Body of pancreas (tissue), 4 donors: Measurements from ENCODE around the gene LMX1B. TPM values are rescaled to one million over a fixed set of nuclear protein-coding genes. Genes with fewer than 3 reads are reported as not detected.
"Not testable (repeated sequence)": the region's sequence is repeated elsewhere in the genome, so short reads cannot be mapped to it uniquely, and the experiment has no call there.

Experiments used
- ATAC-seq: fragments of 150-250 bp; one replicate; pipeline ENCODE4 v1.9.1; 2016
- DNase-seq, 4 donors: peaks; one replicate each; pipeline ENCODE4 v3.0.0-alpha.2; 2019
- H3K27ac ChIP-seq, 4 donors: fragments of 200-600 bp; sonication (generic); 1 replicate in 3 of 4; 2 replicates in 1 of 4; pipeline versions ENCODE4 v1.5.1 to v1.6.1; 2016 to 2019; ENCODE audit warnings: mild to moderate bottlenecking in 1 of 4, mixed read lengths in 1 of 4, moderate library complexity in 1 of 4
- H3K27me3 ChIP-seq, 2 donors: fragments of 200-600 bp; sonication (generic); one replicate each; pipeline ENCODE4 v1.6.0; 2016; ENCODE audit warnings: mild to moderate bottlenecking in 1 of 2
- H3K36me3 ChIP-seq, 2 donors: fragments of 200-600 bp; sonication (generic); replicated peaks in 1 of 2; 2 replicates each; pipeline ENCODE4 v1.5.1; 2016; ENCODE audit warnings: low read depth in 2 of 2; ENCODE audit not compliant: insufficient read depth in 1 of 2
- H3K4me1 ChIP-seq: fragments of 200-600 bp; sonication (generic); one replicate; pipeline ENCODE4 v1.6.0; 2016
- H3K4me3 ChIP-seq, 2 donors: fragments of 200-600 bp; sonication (generic); 1 replicate in 1 of 2; 2 replicates in 1 of 2; pipeline ENCODE4 v1.5.1; 2016 to 2019
- H3K9me3 ChIP-seq, 3 donors: fragments of 200-600 bp; sonication (generic); 1 replicate in 2 of 3; 2 replicates in 1 of 3; pipeline ENCODE4 v1.5.1; 2016
- CTCF ChIP-seq, 7 experiments: fragments of 450-650 bp in 4 of 7; fragments of 200-600 bp in 3 of 7; sonication (generic) in 3 of 7; IDR thresholded peaks; one replicate each; pipeline ENCODE4 v1.5.1; 2016 to 2019; ENCODE audit warnings: antibody characterized with exemption in 7 of 7
- POLR2A ChIP-seq, 3 donors: fragments of 450-650 bp; IDR thresholded peaks; one replicate each; pipeline ENCODE4 v1.6.1; 2016; ENCODE audit warnings: antibody characterized with exemption in 3 of 3, mild to moderate bottlenecking in 2 of 3
- WGBS, 2 donors: methylation state at CpG; one replicate each; pipeline ENCODE4 v1.1.5; 2017; 5-methylcytosine and 5-hydroxymethylcytosine counted together
- intact Hi-C: fragments of 100-400 bp; cut with DNase I; formaldehyde crosslinking; loops from one replicate; pipeline ENCODE4 v1.15.1; 2023
- total RNA-seq, 2 donors: library from RNA; depleted of rRNA; stranded (reverse); fragments of >200 nt; gene quantifications; one replicate each; pipeline ENCODE4 v1.1.0, GENCODE V29; 2016

The LMX1B gene
- total RNA-seq, 2 donors from 2014 or later, result 0.26 TPM; not detected in 1

GRCh38 chr9:126722252-126722921 lies 108.7 kb downstream of the LMX1B start:
- Histone ChIP-seq H3K36me3 (no peaks in the 10 kb centered on the region), H3K27me3 (no peaks in the 10 kb centered on the region), H3K4me3 (peak overlapping the region; percentile 30 to 67), H3K4me1 (peaks cover 15% of the 10 kb centered on the region), H3K9me3 (no peaks in the 10 kb centered on the region), H3K27ac (peak overlapping the region in 3 of 4 donors; percentile 45 to 78 (median 59))
- intact Hi-C loops, result no loop called here
- peak; percentile 63 to 81 (median 79) for DNase-seq
- ATAC-seq, result peak; percentile 77
- TF ChIP-seq POLR2A (IDR thresholded peaks at IDR 0.05), result peak in 1 of 3 donors; percentile 38
- no peak for TF ChIP-seq CTCF (IDR thresholded peaks at IDR 0.05)
- 1 to 6% methylated on average over 10 to 32 of the region's 45 CpGs for WGBS, 2 donors

DNA sequence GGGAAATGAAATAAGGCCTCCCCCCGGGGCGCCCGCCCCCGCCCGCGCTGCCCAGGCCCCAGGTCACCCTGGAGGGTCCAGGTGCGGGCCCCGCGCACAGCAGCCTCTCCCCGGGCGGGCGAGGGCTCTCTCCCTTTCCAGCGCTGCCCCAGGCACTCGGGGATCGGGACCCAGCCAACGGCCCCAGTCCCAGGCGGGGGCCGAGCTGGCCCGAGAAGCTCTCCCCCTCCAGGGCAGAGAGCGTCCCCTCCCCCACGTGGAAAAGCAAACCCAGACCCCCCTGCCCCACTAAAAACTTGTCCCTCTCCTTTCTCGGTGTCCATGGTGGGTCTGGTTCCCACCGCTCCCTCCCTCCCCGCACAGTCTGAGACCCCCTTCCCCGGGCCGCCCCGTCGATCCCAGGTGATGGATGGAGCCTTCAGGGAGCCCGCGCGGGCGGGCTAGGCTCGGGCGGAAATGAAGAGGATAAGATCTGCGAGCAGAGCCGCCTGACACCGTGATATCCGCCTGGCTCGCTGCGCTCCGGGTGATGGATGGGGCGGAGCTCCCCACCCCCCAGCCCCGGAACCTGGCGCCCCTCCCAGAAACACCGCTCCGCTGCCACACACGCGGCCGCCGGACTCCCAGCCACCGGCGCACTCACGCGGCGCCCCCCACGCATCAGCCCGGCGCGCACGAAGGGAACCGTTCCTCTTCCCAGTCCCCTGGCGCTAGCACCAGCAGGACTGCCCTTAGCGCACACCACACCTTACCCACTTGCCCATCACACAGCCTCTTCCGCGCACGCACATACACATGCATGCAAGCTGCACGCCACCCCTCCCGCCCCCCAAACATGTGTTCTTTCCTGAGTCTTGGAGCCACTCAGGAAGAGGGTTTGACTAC lies 109.4 kb downstream of the LMX1B start:
- H3K27me3 ChIP-seq, result no peaks in the 10 kb centered on the region
- 3 to 34% methylated on average over 9 to 64 of the region's 68 CpGs for WGBS, 2 donors
- H3K36me3 ChIP-seq, result no peaks in the 10 kb centered on the region
- no peak for TF ChIP-seq POLR2A (IDR thresholded peaks at IDR 0.05)
- TF ChIP-seq CTCF (IDR thresholded peaks at IDR 0.05), result no peak
- H3K27ac ChIP-seq, result peak overlapping the region in 3 of 4 donors; percentile 45 to 78 (median 59)
- peaks cover 15% of the 10 kb centered on the region for H3K4me1 ChIP-seq
- DNase-seq (peak; percentile 16 to 48 (median 44)), ATAC-seq (peak; percentile 41)
- peak overlapping the region; percentile 30 to 67 for H3K4me3 ChIP-seq
- intact Hi-C loops, result no loop called here
- H3K9me3 ChIP-seq, result no peaks in the 10 kb centered on the region

GRCh38 chr9:126723807-126724172 lies 110.1 kb downstream of the LMX1B start:
- H3K27me3 ChIP-seq, result no peaks in the 10 kb centered on the region
- ATAC-seq (no peak), DNase-seq (no peak)
- H3K9me3 ChIP-seq, result no peaks in the 10 kb centered on the region
- no peak for TF ChIP-seq POLR2A (IDR thresholded peaks at IDR 0.05)
- no peak for TF ChIP-seq CTCF (IDR thresholded peaks at IDR 0.05)
- peaks cover 15% of the 10 kb centered on the region for H3K4me1 ChIP-seq
- H3K4me3 ChIP-seq, result no peak overlapping the region
- 41 to 65% methylated on average over 14 of the region's 14 CpGs for WGBS, 2 donors
- H3K27ac ChIP-seq, result no peak overlapping the region
- intact Hi-C loops, result no loop called here
- H3K36me3 ChIP-seq, result no peaks in the 10 kb centered on the region

DNA sequence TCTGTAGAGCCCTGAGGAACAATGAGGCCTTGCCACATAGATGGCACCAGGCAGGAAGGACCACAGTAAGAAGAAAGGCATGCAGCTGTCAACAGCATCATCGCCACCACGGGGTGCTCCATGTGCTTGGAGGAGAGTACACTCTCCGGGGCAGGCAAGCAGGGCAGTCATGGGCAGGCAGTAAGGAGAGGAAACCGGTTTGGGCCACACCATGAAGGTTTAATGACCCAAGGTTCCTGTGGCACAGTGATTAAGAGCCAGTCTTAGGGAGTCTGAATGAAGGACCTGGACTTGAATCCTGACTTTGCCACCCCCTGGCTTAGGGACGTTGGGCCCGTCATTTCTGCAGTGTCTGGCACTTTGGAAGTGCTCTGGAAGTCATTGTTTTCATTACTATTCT lies 110.5 kb downstream of the LMX1B start:
- TF ChIP-seq CTCF (IDR thresholded peaks at IDR 0.05), result no peak
- no peak for TF ChIP-seq POLR2A (IDR thresholded peaks at IDR 0.05)
- no peaks in the 10 kb centered on the region for H3K9me3 ChIP-seq
- intact Hi-C loops, result no loop called here
- peaks cover 15% of the 10 kb centered on the region for H3K4me1 ChIP-seq
- no peak for DNase-seq
- ATAC-seq, result no peak
- H3K27ac ChIP-seq, result no peak overlapping the region
- 41 to 43% methylated on average over 6 of the region's 6 CpGs for WGBS, 2 donors
- no peaks in the 10 kb centered on the region for H3K36me3 ChIP-seq
- H3K4me3 ChIP-seq, result no peak overlapping the region
- no peaks in the 10 kb centered on the region for H3K27me3 ChIP-seq

GRCh38 chr9:126725485-126725884 lies 111.8 kb downstream of the LMX1B start:
- H3K9me3 ChIP-seq, intact Hi-C loops, H3K27ac ChIP-seq, H3K4me3 ChIP-seq, H3K36me3 ChIP-seq, H3K27me3 ChIP-seq, ATAC-seq, DNase-seq: not testable (repeated sequence)
- H3K4me1 ChIP-seq, result peaks cover 15% of the 10 kb centered on the region
- 60 to 62% methylated on average over 4 of the region's 4 CpGs for WGBS, 2 donors

GRCh38 chr9:126728210-126728609 lies 114.5 kb downstream of the LMX1B start:
- DNase-seq, intact Hi-C loops, H3K4me1 ChIP-seq, H3K9me3 ChIP-seq, H3K36me3 ChIP-seq, H3K27me3 ChIP-seq, H3K4me3 ChIP-seq, H3K27ac ChIP-seq, ATAC-seq: not testable (repeated sequence)
- 80 to 85% methylated on average over 8 of the region's 8 CpGs for WGBS, 2 donors

GRCh38 chr9:126730592-126730991 lies 116.9 kb downstream of the LMX1B start:
- H3K4me1 ChIP-seq, H3K27me3 ChIP-seq, DNase-seq, H3K36me3 ChIP-seq, ATAC-seq, H3K27ac ChIP-seq, intact Hi-C loops, H3K4me3 ChIP-seq, H3K9me3 ChIP-seq: not testable (repeated sequence)
- 72 to 74% methylated on average over 6 to 8 of the region's 8 CpGs for WGBS, 2 donors
